WTC11 (cell line): ENCODE results near the gene SETD1B. TPM values are rescaled to one million over a fixed set of nuclear protein-coding genes. Genes with fewer than 3 reads are reported as not detected.

ENCODE experiments used
- ATAC-seq: fragments of 200-7000 bp; cut with Tn5 transposase; 2 replicates; pipeline ENCODE4 v1.10.0; 2021; ENCODE audit warnings: mild to moderate bottlenecking, moderate library complexity
- CTCF ChIA-PET: fragments of 300-600 bp; sonication (Branson Sonifier 250); formaldehyde crosslinking; loops from one replicate; lab custom pipeline; 2021; ENCODE audit warnings: antibody characterized with exemption; lab: Charles Lee
- POLR2A ChIA-PET: fragments of 350-600 bp; sonication (Branson Sonifier 250); formaldehyde crosslinking; loops from one replicate; lab custom pipeline; 2021; ENCODE audit warnings: antibody characterized with exemption; lab: Charles Lee
- DNase-seq: peaks from one replicate; pipeline ENCODE4 v3.0.0; 2021; ENCODE audit warnings: low spot score
- H3K27ac Mint-ChIP-seq: 2 replicates; pipeline ENCODE4 v1.8.0; 2021; ENCODE audit warnings: mixed read lengths
- H3K27me3 Mint-ChIP-seq: 2 replicates; pipeline ENCODE4 v1.8.0; 2021; ENCODE audit warnings: low read depth, mild to moderate bottlenecking, moderate library complexity, mixed read lengths
- H3K36me3 Mint-ChIP-seq: 2 replicates; pipeline ENCODE4 v1.8.0; 2021; ENCODE audit warnings: mixed read lengths
- H3K4me1 Mint-ChIP-seq: 2 replicates; pipeline ENCODE4 v1.8.0; 2022; ENCODE audit warnings: mixed read lengths
- H3K4me3 Mint-ChIP-seq: 2 replicates; pipeline ENCODE4 v1.8.0; 2021; ENCODE audit warnings: mild to moderate bottlenecking, moderate library complexity, mixed read lengths
- H3K9me3 Mint-ChIP-seq: 2 replicates; pipeline ENCODE4 v1.8.0; 2021; ENCODE audit warnings: mixed read lengths
- AFF4 ChIP-seq: sonication (generic); formaldehyde crosslinking; IDR thresholded peaks from 2 replicates; pipeline ENCODE4 v1.8.1; 2023; ENCODE audit warnings: mild to moderate bottlenecking, missing genetic modification reagents, borderline replicate concordance
- ARID4B ChIP-seq: sonication (generic); formaldehyde crosslinking; IDR thresholded peaks from 2 replicates; pipeline ENCODE4 v1.8.0; 2023; ENCODE audit warnings: missing genetic modification reagents, mild to moderate bottlenecking, borderline replicate concordance
- ATF2 ChIP-seq: sonication (generic); formaldehyde crosslinking; IDR thresholded peaks from 2 replicates; pipeline ENCODE4 v1.8.1; 2022; ENCODE audit warnings: low read depth, missing genetic modification reagents, borderline replicate concordance
- CDX4 ChIP-seq: fragments of 250-450 bp; sonication (Bioruptor Pico); IDR thresholded peaks from 2 replicates; pipeline ENCODE4 v1.9.0; 2021; ENCODE audit warnings: moderate library complexity, mild to moderate bottlenecking, inconsistent platforms, borderline replicate concordance
- FOXJ3 ChIP-seq: sonication (generic); formaldehyde crosslinking; IDR thresholded peaks from 2 replicates; pipeline ENCODE4 v1.9.0; 2021; ENCODE audit warnings: missing genetic modification reagents, mild to moderate bottlenecking, borderline replicate concordance
- KAT7 ChIP-seq: sonication (generic); formaldehyde crosslinking; IDR thresholded peaks from 2 replicates; pipeline ENCODE4 v1.8.1; 2023; ENCODE audit warnings: missing genetic modification reagents, mild to moderate bottlenecking, borderline replicate concordance
- PRDM15 ChIP-seq: sonication (generic); formaldehyde crosslinking; IDR thresholded peaks from 2 replicates; pipeline ENCODE4 v1.8.0; 2022; ENCODE audit warnings: missing genetic modification reagents
- TEAD4 ChIP-seq: sonication (generic); formaldehyde crosslinking; IDR thresholded peaks from 2 replicates; pipeline ENCODE4 v1.8.0; 2022; ENCODE audit warnings: mild to moderate bottlenecking, missing genetic modification reagents
- USF1 ChIP-seq: sonication (generic); formaldehyde crosslinking; IDR thresholded peaks from 2 replicates; pipeline ENCODE4 v1.8.0; 2022; ENCODE audit warnings: mild to moderate bottlenecking, missing genetic modification reagents
- USF2 ChIP-seq: sonication (generic); formaldehyde crosslinking; IDR thresholded peaks from 2 replicates; pipeline ENCODE4 v1.8.1; 2023; ENCODE audit warnings: mild to moderate bottlenecking, missing genetic modification reagents, moderate library complexity
- ZMAT4 ChIP-seq: fragments of 250-450 bp; sonication (Bioruptor Pico); IDR thresholded peaks from 2 replicates; pipeline ENCODE4 v1.9.0; 2021; ENCODE audit warnings: mild to moderate bottlenecking
- ZNF281 ChIP-seq: sonication (generic); formaldehyde crosslinking; IDR thresholded peaks from 2 replicates; pipeline ENCODE4 v1.8.0; 2023; ENCODE audit warnings: mild to moderate bottlenecking, missing genetic modification reagents
- total RNA-seq: library from RNA; stranded (reverse); gene quantifications from 3 replicates; pipeline ENCODE4 v1.2.3, GENCODE V29; 2021

The SETD1B gene
- total RNA-seq, 1 experiment from 2014 or later = 19.5 TPM

GRCh38 chr12:121828826-121829225, 25.0 kb downstream of the SETD1B start:
- Mint-ChIP-seq H3K9me3 (no peaks in the 10 kb centered on the region), H3K27me3 (no peaks in the 10 kb centered on the region), H3K4me1 (no peaks in the 10 kb centered on the region)
- DNase-seq = no peak
- TF ChIP-seq CDX4 (CRISPR knock-in tag) (no peak), USF2 (CRISPR knock-in tag) (no peak), PRDM15 (CRISPR knock-in tag) (no peak), FOXJ3 (CRISPR knock-in tag) (no peak)
- TF ChIP-seq, all 79 proteins: peak for 0
- POLR2A ChIA-PET = interaction anchor here (1.0 to 1.1 kb wide), 2 partner anchors 13 to 27 kb away, joined by 3 read pairs; no protein-coding TSS in a partner anchor
- ATAC-seq = no peak
- CTCF ChIA-PET = interaction anchor here (2.6 kb wide), 1 partner anchor 17 kb away, joined by 26 read pairs; no protein-coding TSS in a partner anchor
- Mint-ChIP-seq H3K36me3 (peaks cover 23% of the 10 kb centered on the region), H3K27ac (no peak overlapping the region), H3K4me3 (no peak overlapping the region)

GRCh38 chr12:121829250-121829918, 25.6 kb downstream of the SETD1B start:
- Mint-ChIP-seq H3K4me3 (no peak overlapping the region), H3K9me3 (no peaks in the 10 kb centered on the region), H3K27me3 (no peaks in the 10 kb centered on the region), H3K4me1 (no peaks in the 10 kb centered on the region), H3K27ac (no peak overlapping the region), H3K36me3 (peaks cover 23% of the 10 kb centered on the region)
- ATAC-seq = no peak
- ChIA-PET CTCF (no interaction called here), POLR2A (interaction anchor here (0.6 to 1.1 kb wide), 2 partner anchors 13 to 290 kb away, joined by 3 to 10 read pairs; no protein-coding TSS in a partner anchor)
- TF ChIP-seq USF1 (CRISPR knock-in tag) (no peak), ZNF281 (CRISPR knock-in tag) (no peak), ZMAT4 (CRISPR knock-in tag) (no peak), AFF4 (no peak), ATF2 (CRISPR knock-in tag) (no peak), KAT7 (no peak), ARID4B (no peak), TEAD4 (CRISPR knock-in tag) (no peak)
- DNase-seq = no peak
